ENCODE results near the gene KLK8. TPM values are rescaled to one million over a fixed set of nuclear protein-coding genes. Genes with fewer than 3 reads are reported as not detected.
"Not testable (repeated sequence)": the region's sequence is repeated elsewhere in the genome, so short reads cannot be mapped to it uniquely, and the experiment has no call there.

The KLK8 gene
- total and polyA plus RNA-seq, 2 donors: 2.2 to 11.0 TPM

GRCh38 chr19:50981587-50982146 is 19.7 kb downstream of the KLK8 start:
- DNase-seq (ENCODE audit: low read depth in 6 of 9, low spot score in 9 of 9): no peak
- H3K27ac ChIP-seq (ENCODE audit: low read depth in 1 of 2, low read length in 1 of 2): no peak overlapping the region
- H3K9me3 ChIP-seq (ENCODE audit: control insufficient read depth in 2 of 2, insufficient read depth in 1 of 2, low read length in 1 of 2): no peaks in the 10 kb centered on the region
- no peak overlapping the region for H3K4me3 ChIP-seq (ENCODE audit: low read length in 2 of 2)
- 76% methylated on average over 11 of the region's 11 CpGs for WGBS
- H3K4me1 ChIP-seq (ENCODE audit: control insufficient read depth in 2 of 2, insufficient read depth in 2 of 2, low read length in 2 of 2): no peaks in the 10 kb centered on the region
- H3K36me3 ChIP-seq (ENCODE audit: control insufficient read depth in 2 of 2, insufficient read depth in 2 of 2, low read length in 1 of 2): no peaks in the 10 kb centered on the region
- peaks cover 0 to 11% of the 10 kb centered on the region in 2 donors for H3K27me3 ChIP-seq (ENCODE audit: control insufficient read depth in 2 of 2, insufficient read depth in 1 of 2, low read length in 1 of 2)

DNA sequence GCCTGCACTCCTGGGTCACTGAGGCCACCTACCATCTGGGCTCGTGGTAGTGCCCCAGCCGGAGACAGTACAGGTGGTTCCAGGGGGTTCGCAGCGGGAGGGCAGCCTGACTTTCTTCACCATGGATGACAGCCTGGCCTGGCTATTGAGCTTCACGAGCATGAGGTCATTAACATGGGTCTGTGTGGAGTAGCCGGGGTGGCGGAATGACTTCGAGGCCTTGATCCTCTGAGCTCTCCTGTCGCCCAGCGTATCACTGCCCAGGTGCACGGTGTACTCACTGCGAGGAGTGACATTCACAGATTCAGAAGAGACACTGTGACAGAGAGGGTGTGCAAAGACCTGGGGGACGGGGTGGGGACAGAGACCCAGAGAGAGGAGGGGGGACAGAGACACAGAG is 21.2 kb downstream of the KLK8 start:
- Histone ChIP-seq H3K4me1 (ENCODE audit: control insufficient read depth in 2 of 2, insufficient read depth in 2 of 2, low read length in 2 of 2) (no peaks in the 10 kb centered on the region), H3K4me3 (ENCODE audit: low read length in 2 of 2) (no peak overlapping the region), H3K27me3 (ENCODE audit: control insufficient read depth in 2 of 2, insufficient read depth in 1 of 2, low read length in 1 of 2) (peaks cover 0 to 11% of the 10 kb centered on the region in 2 donors), H3K27ac (ENCODE audit: low read depth in 1 of 2, low read length in 1 of 2) (no peak overlapping the region), H3K9me3 (ENCODE audit: control insufficient read depth in 2 of 2, insufficient read depth in 1 of 2, low read length in 1 of 2) (no peaks in the 10 kb centered on the region), H3K36me3 (ENCODE audit: control insufficient read depth in 2 of 2, insufficient read depth in 2 of 2, low read length in 1 of 2) (no peaks in the 10 kb centered on the region)
- 77% methylated on average over 13 of the region's 13 CpGs for WGBS
- DNase-seq (ENCODE audit: low read depth in 6 of 9, low spot score in 9 of 9): no peak

GRCh38 chr19:50979758-50980157 is 21.6 kb downstream of the KLK8 start:
- Histone ChIP-seq H3K9me3 (ENCODE audit: control insufficient read depth in 2 of 2, insufficient read depth in 1 of 2, low read length in 1 of 2) (no peaks in the 10 kb centered on the region), H3K27me3 (ENCODE audit: control insufficient read depth in 2 of 2, insufficient read depth in 1 of 2, low read length in 1 of 2) (peaks cover 0 to 11% of the 10 kb centered on the region in 2 donors), H3K36me3 (ENCODE audit: control insufficient read depth in 2 of 2, insufficient read depth in 2 of 2, low read length in 1 of 2) (no peaks in the 10 kb centered on the region), H3K4me3 (ENCODE audit: low read length in 2 of 2) (no peak overlapping the region), H3K4me1 (ENCODE audit: control insufficient read depth in 2 of 2, insufficient read depth in 2 of 2, low read length in 2 of 2) (no peaks in the 10 kb centered on the region), H3K27ac (ENCODE audit: low read depth in 1 of 2, low read length in 1 of 2) (no peak overlapping the region)
- DNase-seq (ENCODE audit: low read depth in 6 of 9, low spot score in 9 of 9): no peak
- WGBS: 55% methylated on average over 8 of the region's 8 CpGs

GRCh38 chr19:50978772-50979390 is 22.5 kb downstream of the KLK8 start:
- H3K9me3 ChIP-seq (ENCODE audit: control insufficient read depth in 2 of 2, insufficient read depth in 1 of 2, low read length in 1 of 2): no peaks in the 10 kb centered on the region
- 81% methylated on average over 5 of the region's 5 CpGs for WGBS
- no peak overlapping the region for H3K4me3 ChIP-seq (ENCODE audit: low read length in 2 of 2)
- H3K27me3 ChIP-seq (ENCODE audit: control insufficient read depth in 2 of 2, insufficient read depth in 1 of 2, low read length in 1 of 2): peaks cover 0 to 5% of the 10 kb centered on the region in 2 donors
- H3K27ac ChIP-seq (ENCODE audit: low read depth in 1 of 2, low read length in 1 of 2): no peak overlapping the region
- H3K36me3 ChIP-seq (ENCODE audit: control insufficient read depth in 2 of 2, insufficient read depth in 2 of 2, low read length in 1 of 2): no peaks in the 10 kb centered on the region
- no peaks in the 10 kb centered on the region for H3K4me1 ChIP-seq (ENCODE audit: control insufficient read depth in 2 of 2, insufficient read depth in 2 of 2, low read length in 2 of 2)
- DNase-seq (ENCODE audit: low read depth in 6 of 9, low spot score in 9 of 9): no peak

- 89% methylated on average over 4 of the region's 4 CpGs for WGBS
- no peaks in the 10 kb centered on the region for H3K4me1 ChIP-seq (ENCODE audit: control insufficient read depth in 2 of 2, insufficient read depth in 2 of 2, low read length in 2 of 2)
- H3K36me3 ChIP-seq (ENCODE audit: control insufficient read depth in 2 of 2, insufficient read depth in 2 of 2, low read length in 1 of 2): no peaks in the 10 kb centered on the region
- H3K27me3 ChIP-seq (ENCODE audit: control insufficient read depth in 2 of 2, insufficient read depth in 1 of 2, low read length in 1 of 2): no peaks in the 10 kb centered on the region
- DNase-seq (ENCODE audit: low read depth in 6 of 9, low spot score in 9 of 9): no peak
- no peak overlapping the region for H3K27ac ChIP-seq (ENCODE audit: low read depth in 1 of 2, low read length in 1 of 2)
- H3K9me3 ChIP-seq (ENCODE audit: control insufficient read depth in 2 of 2, insufficient read depth in 1 of 2, low read length in 1 of 2): no peaks in the 10 kb centered on the region
- H3K4me3 ChIP-seq (ENCODE audit: low read length in 2 of 2): no peak overlapping the region
Observed at GRCh38 chr19:50977626-50978025, 23.8 kb downstream of the KLK8 start.

DNA sequence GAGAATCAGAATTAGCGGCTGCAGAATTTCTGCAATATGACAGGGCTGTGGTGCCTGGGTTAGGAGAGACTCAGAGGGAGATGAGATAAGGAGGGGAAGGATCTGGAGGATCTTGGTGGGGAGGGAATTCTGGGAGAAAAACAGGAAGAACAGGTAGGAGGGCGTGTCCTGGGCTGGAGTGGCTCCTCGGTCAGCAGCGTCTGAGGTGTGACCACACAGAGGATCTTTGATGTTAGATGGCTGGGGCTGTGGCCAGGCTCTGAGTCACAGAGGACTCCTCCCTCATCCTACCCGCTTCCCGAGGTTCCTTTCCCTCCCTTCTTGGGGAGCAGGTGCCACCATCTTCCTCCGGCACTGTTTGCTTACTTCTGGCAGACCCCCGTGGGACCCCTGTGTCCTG is 25.6 kb downstream of the KLK8 start:
- H3K27ac ChIP-seq (ENCODE audit: low read depth in 1 of 2, low read length in 1 of 2): no peak overlapping the region
- no peaks in the 10 kb centered on the region for H3K9me3 ChIP-seq (ENCODE audit: control insufficient read depth in 2 of 2, insufficient read depth in 1 of 2, low read length in 1 of 2)
- H3K36me3 ChIP-seq (ENCODE audit: control insufficient read depth in 2 of 2, insufficient read depth in 2 of 2, low read length in 1 of 2): no peaks in the 10 kb centered on the region
- H3K4me3 ChIP-seq (ENCODE audit: low read length in 2 of 2): no peak overlapping the region
- WGBS: 30% methylated on average over 8 of the region's 8 CpGs
- H3K27me3 ChIP-seq (ENCODE audit: control insufficient read depth in 2 of 2, insufficient read depth in 1 of 2, low read length in 1 of 2): no peaks in the 10 kb centered on the region
- H3K4me1 ChIP-seq (ENCODE audit: control insufficient read depth in 2 of 2, insufficient read depth in 2 of 2, low read length in 2 of 2): no peaks in the 10 kb centered on the region
- no peak for DNase-seq (ENCODE audit: low read depth in 6 of 9, low spot score in 9 of 9)

DNA sequence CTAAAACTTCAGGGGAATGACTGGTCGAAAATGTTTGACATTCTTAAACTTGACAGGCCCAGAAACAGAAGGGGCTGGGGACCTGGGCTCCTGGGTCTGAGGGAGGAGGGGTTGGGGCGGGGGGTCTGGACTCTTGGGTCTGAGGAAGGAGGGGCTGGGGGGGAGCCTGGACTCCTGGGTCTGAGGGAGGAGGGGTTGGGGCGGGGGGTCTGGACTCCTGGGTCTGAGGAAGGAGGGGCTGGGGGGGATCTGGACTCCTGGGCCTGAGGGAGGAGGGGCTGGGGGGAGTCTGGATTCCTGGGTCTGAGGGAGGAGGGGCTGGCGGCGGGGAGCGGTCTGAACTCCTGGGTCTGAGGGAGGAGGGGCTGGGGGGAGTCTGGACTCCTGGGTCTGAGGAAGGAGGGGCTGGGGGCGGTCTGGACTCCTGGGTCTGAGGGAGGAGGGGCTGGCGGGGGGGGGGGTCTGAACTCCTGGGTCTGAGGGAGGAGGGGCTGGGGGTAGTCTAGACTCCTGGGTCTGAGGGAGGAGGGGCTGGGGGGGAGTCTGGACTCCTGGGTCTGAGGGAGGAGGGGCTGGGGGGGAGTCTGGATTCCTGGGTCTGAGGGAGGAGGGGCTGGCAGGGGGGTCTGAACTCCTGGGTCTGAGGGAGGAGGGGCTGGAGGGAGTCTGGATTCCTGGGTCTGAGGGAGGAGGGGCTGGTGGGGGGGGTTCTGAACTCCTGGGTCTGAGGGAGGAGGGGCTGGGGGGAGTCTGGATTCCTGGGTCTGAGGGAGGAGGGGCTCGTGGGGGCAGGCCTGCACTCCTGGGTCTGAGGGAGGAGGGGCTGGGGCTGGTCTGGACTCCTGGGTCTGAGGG is 26.5 kb downstream of the KLK8 start:
- Histone ChIP-seq H3K4me1 (ENCODE audit: control insufficient read depth in 2 of 2, insufficient read depth in 2 of 2, low read length in 2 of 2) (no peaks in the 10 kb centered on the region), H3K27ac (ENCODE audit: low read depth in 1 of 2, low read length in 1 of 2) (no peak overlapping the region), H3K9me3 (ENCODE audit: control insufficient read depth in 2 of 2, insufficient read depth in 1 of 2, low read length in 1 of 2) (no peaks in the 10 kb centered on the region), H3K27me3 (ENCODE audit: control insufficient read depth in 2 of 2, insufficient read depth in 1 of 2, low read length in 1 of 2) (no peaks in the 10 kb centered on the region), H3K36me3 (ENCODE audit: control insufficient read depth in 2 of 2, insufficient read depth in 2 of 2, low read length in 1 of 2) (no peaks in the 10 kb centered on the region), H3K4me3 (ENCODE audit: low read length in 2 of 2) (no peak overlapping the region)
- no peak for DNase-seq (ENCODE audit: low read depth in 6 of 9, low spot score in 9 of 9)
- WGBS: 64% methylated on average over 9 of the region's 9 CpGs

GRCh38 chr19:50972795-50973376 is 28.5 kb downstream of the KLK8 start:
- Histone ChIP-seq H3K4me1 (ENCODE audit: control insufficient read depth in 2 of 2, insufficient read depth in 2 of 2, low read length in 2 of 2) (no peaks in the 10 kb centered on the region), H3K27ac (ENCODE audit: low read depth in 1 of 2, low read length in 1 of 2) (no peak overlapping the region), H3K36me3 (ENCODE audit: control insufficient read depth in 2 of 2, insufficient read depth in 2 of 2, low read length in 1 of 2) (no peaks in the 10 kb centered on the region), H3K9me3 (ENCODE audit: control insufficient read depth in 2 of 2, insufficient read depth in 1 of 2, low read length in 1 of 2) (no peaks in the 10 kb centered on the region), H3K27me3 (ENCODE audit: control insufficient read depth in 2 of 2, insufficient read depth in 1 of 2, low read length in 1 of 2) (no peaks in the 10 kb centered on the region), H3K4me3 (ENCODE audit: low read length in 2 of 2) (no peak overlapping the region)
- no peak for DNase-seq (ENCODE audit: low read depth in 6 of 9, low spot score in 9 of 9)
- 86% methylated on average over 9 of the region's 9 CpGs for WGBS

GRCh38 chr19:50969810-50970209 is 31.6 kb downstream of the KLK8 start:
- H3K27me3 ChIP-seq (ENCODE audit: control insufficient read depth in 2 of 2, insufficient read depth in 1 of 2, low read length in 1 of 2); H3K4me1 ChIP-seq (ENCODE audit: control insufficient read depth in 2 of 2, insufficient read depth in 2 of 2, low read length in 2 of 2); DNase-seq (ENCODE audit: low read depth in 6 of 9, low spot score in 9 of 9); H3K9me3 ChIP-seq (ENCODE audit: control insufficient read depth in 2 of 2, insufficient read depth in 1 of 2, low read length in 1 of 2); H3K4me3 ChIP-seq (ENCODE audit: low read length in 2 of 2); H3K36me3 ChIP-seq (ENCODE audit: control insufficient read depth in 2 of 2, insufficient read depth in 2 of 2, low read length in 1 of 2); H3K27ac ChIP-seq (ENCODE audit: low read depth in 1 of 2, low read length in 1 of 2): not testable (repeated sequence)
- WGBS: 90% methylated on average over 3 of the region's 3 CpGs

All from thymus (tissue), 11 donors.